ENCODE results near the gene CCNF.

DNA sequence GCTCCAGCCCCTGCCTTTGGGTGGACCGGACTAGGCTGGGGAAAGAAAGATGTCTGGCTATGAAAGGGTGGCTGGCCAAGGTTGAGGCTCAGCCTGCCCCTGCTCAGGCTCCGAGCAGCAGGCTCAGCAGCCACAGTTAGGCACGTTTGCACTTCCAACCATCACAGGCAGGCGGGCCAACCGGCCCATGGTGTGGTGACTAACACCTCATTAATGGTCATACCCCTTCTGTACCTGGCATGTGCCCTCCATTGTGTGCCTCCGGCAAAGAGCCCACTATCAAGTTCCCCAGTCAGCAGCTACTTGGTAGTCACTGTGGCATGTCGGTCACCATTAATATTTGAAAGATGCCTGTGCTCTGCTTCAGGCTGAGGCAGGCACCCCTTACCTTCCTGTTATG is 52.4 kb downstream of the CCNF start:
- TF ChIP-seq TOX (CRISPR knock-in tag; IDR thresholded peaks at IDR 0.05; ENCODE audit: borderline replicate concordance) (no peak), SNAI2 (CRISPR knock-in tag; IDR thresholded peaks at IDR 0.05) (no peak), PPARA (CRISPR knock-in tag; IDR thresholded peaks at IDR 0.05; ENCODE audit: borderline replicate concordance) (no peak), ZFP30 (CRISPR knock-in tag; IDR thresholded peaks at IDR 0.05) (no peak), ZNF8 (CRISPR knock-in tag; IDR thresholded peaks at IDR 0.05) (no peak), PATZ1 (CRISPR knock-in tag; IDR thresholded peaks at IDR 0.05; ENCODE audit: borderline replicate concordance) (no peak), ESRRG (CRISPR knock-in tag; IDR thresholded peaks at IDR 0.05) (no peak), CREB5 (CRISPR knock-in tag; IDR thresholded peaks at IDR 0.05; ENCODE audit: low read depth) (no peak), RARB (CRISPR knock-in tag; IDR thresholded peaks at IDR 0.05) (no peak), CSDC2 (CRISPR knock-in tag; IDR thresholded peaks at IDR 0.05) (no peak), GLIS3 (CRISPR knock-in tag; IDR thresholded peaks at IDR 0.05) (no peak), ISL1 (CRISPR knock-in tag; IDR thresholded peaks at IDR 0.05) (no peak)
- TF ChIP-seq, protein P1, sequence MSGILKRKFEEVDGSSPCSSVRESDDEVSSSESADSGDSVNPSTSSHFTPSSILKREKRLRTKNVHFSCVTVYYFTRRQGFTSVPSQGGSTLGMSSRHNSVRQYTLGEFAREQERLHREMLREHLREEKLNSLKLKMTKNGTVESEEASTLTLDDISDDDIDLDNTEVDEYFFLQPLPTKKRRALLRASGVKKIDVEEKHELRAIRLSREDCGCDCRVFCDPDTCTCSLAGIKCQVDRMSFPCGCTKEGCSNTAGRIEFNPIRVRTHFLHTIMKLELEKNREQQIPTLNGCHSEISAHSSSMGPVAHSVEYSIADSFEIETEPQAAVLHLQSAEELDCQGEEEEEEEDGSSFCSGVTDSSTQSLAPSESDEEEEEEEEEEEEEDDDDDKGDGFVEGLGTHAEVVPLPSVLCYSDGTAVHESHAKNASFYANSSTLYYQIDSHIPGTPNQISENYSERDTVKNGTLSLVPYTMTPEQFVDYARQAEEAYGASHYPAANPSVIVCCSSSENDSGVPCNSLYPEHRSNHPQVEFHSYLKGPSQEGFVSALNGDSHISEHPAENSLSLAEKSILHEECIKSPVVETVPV (CRISPR knock-in tag; IDR thresholded peaks at IDR 0.05), result no peak

All from SK-N-SH treated with all-trans-retinoic acid at 6 μM for 48 hours (cell line).